HepG2 (cell line): ENCODE data around the gene SGF29. TPM values are rescaled to one million over a fixed set of nuclear protein-coding genes. Genes with fewer than 3 reads are reported as not detected.

Source experiments
- ATAC-seq: fragments of 200-7000 bp; cut with Tn5 transposase; 3 replicates; pipeline ENCODE4 v1.9.1; 2020; ENCODE audit warnings: mild to moderate bottlenecking, moderate library complexity
- BruUV-seq: library from RNA; stranded (reverse); fragments of 400-500 nt; replicated peaks from 2 replicates; lab custom pipeline; 2021; lab: Mats Ljungman, UMichigan
- CTCF ChIA-PET: fragments of 300-600 bp; formaldehyde crosslinking; extraction: SDS; loops from one replicate; lab custom pipeline; 2021; ENCODE audit warnings: low total read pairs, inconsistent platforms, low intra/inter-chr PET ratio; lab: Yijun Ruan, JAX
- POLR2A ChIA-PET: fragments of 350-600 bp; sonication (Branson Sonifier 250); formaldehyde crosslinking; loops from one replicate; lab custom pipeline; 2020; ENCODE audit warnings: antibody characterized with exemption, inconsistent platforms; lab: Yijun Ruan, JAX
- DNase-seq: peaks from one replicate; pipeline ENCODE4 v3.0.0-alpha.2; 2015; ENCODE audit warnings: low spot score
- FAIRE-seq: peaks from 3 replicates; lab custom pipeline; 2011; peaks lifted over from hg19 to GRCh38; lab: Jason Lieb, UNC
- H2AFZ ChIP-seq: one replicate; pipeline ENCODE4 v1.6.1; 2011; ENCODE audit warnings: low read length, inconsistent platforms
- H3K27ac ChIP-seq: fragments of 300-600 bp; 3 replicates; pipeline ENCODE4 v1.8.0; 2011; ENCODE audit warnings: mixed run types, mild to moderate bottlenecking, mixed read lengths, low read length, inconsistent platforms; ENCODE audit not compliant: insufficient read depth; ENCODE audit errors: extremely low read length
- H3K27me3 ChIP-seq, 2 experiments: fragments of 200-600 bp in 1 of 2; 2 replicates in 1 of 2; 3 replicates in 1 of 2; pipeline versions ENCODE4 v1.6.0 to v1.8.0; 2011; ENCODE audit warnings: low read length in 2 of 2, mild to moderate bottlenecking in 2 of 2, moderate library complexity in 2 of 2, inconsistent platforms in 1 of 2; ENCODE audit not compliant: insufficient read depth in 2 of 2, control insufficient read depth in 1 of 2
- H3K36me3 ChIP-seq, 2 experiments: fragments of 200-600 bp in 1 of 2; replicated peaks in 1 of 2; 2 replicates in 1 of 2; 3 replicates in 1 of 2; pipeline versions ENCODE4 v1.5.1 to v1.8.0; 2011; ENCODE audit warnings: low read length in 2 of 2, inconsistent platforms in 1 of 2; ENCODE audit not compliant: insufficient read depth in 2 of 2, control insufficient read depth in 1 of 2
- H3K4me1 ChIP-seq: 2 replicates; pipeline ENCODE4 v1.5.1; 2012; ENCODE audit warnings: low read length, inconsistent platforms; ENCODE audit not compliant: insufficient read depth
- H3K4me2 ChIP-seq: 2 replicates; pipeline ENCODE4 v1.6.0; 2011; ENCODE audit warnings: low read depth, low read length, inconsistent platforms
- H3K4me3 ChIP-seq, 3 experiments: fragments of 200-600 bp in 1 of 3; sonication (generic), shearing (Covaris generic) in 1 of 3; replicated peaks in 1 of 3; 2 replicates each; pipeline ENCODE4 v1.5.1; 2011 to 2016; ENCODE audit warnings: low read length in 3 of 3, inconsistent platforms in 2 of 3, low read depth in 2 of 3, mild to moderate bottlenecking in 2 of 3, control low read depth in 1 of 3, mixed read lengths in 1 of 3; ENCODE audit not compliant: insufficient read depth in 1 of 3
- H3K79me2 ChIP-seq: one replicate; pipeline ENCODE4 v1.6.1; 2011; ENCODE audit warnings: low read length, inconsistent platforms; ENCODE audit not compliant: insufficient read depth
- H3K9ac ChIP-seq: 2 replicates; pipeline ENCODE4 v1.6.0; 2011; ENCODE audit warnings: mild to moderate bottlenecking, low read depth, low read length, inconsistent platforms; ENCODE audit not compliant: insufficient read depth
- H3K9me3 ChIP-seq: 2 replicates; pipeline ENCODE4 v1.5.1; 2012; ENCODE audit warnings: mild to moderate bottlenecking, low read length
- H4K20me1 ChIP-seq: 2 replicates; pipeline ENCODE4 v1.6.0; 2011; ENCODE audit warnings: inconsistent platforms, mild to moderate bottlenecking, low read length, moderate library complexity; ENCODE audit not compliant: insufficient read depth
- ARNTL ChIP-seq: sonication (generic); formaldehyde crosslinking; IDR thresholded peaks from 2 replicates; pipeline ENCODE4 v1.4.0; 2020; ENCODE audit warnings: mild to moderate bottlenecking, missing genetic modification reagents
- BORCS8-MEF2B ChIP-seq: sonication (generic); formaldehyde crosslinking; IDR thresholded peaks from 2 replicates; pipeline ENCODE4 v1.8.0; 2022; ENCODE audit warnings: mild to moderate bottlenecking, missing genetic modification reagents
- CBX5 ChIP-seq: sonication (generic); formaldehyde crosslinking; IDR thresholded peaks from 2 replicates; pipeline ENCODE4 v1.4.0; 2020; ENCODE audit warnings: missing genetic modification reagents, borderline replicate concordance
- FOXC1 ChIP-seq: sonication (generic); formaldehyde crosslinking; IDR thresholded peaks from 2 replicates; pipeline ENCODE4 v1.8.0; 2022; ENCODE audit warnings: mild to moderate bottlenecking, missing genetic modification reagents, borderline replicate concordance
- IKZF4 ChIP-seq: sonication (generic); formaldehyde crosslinking; IDR thresholded peaks from 2 replicates; pipeline ENCODE4 v1.5.1; 2020; ENCODE audit warnings: borderline replicate concordance, mild to moderate bottlenecking, low read depth, missing genetic modification reagents; ENCODE audit errors: not compliant biosample characterization
- KDM2A ChIP-seq: sonication (generic); formaldehyde crosslinking; IDR thresholded peaks from 2 replicates; pipeline ENCODE4 v1.4.0; 2020; ENCODE audit warnings: low read depth, missing genetic modification reagents, borderline replicate concordance
- PHF5A ChIP-seq: IDR thresholded peaks from one replicate; pipeline ENCODE4 v1.6.1; 2018; ENCODE audit warnings: low read depth, missing genetic modification reagents; ENCODE audit not compliant: unreplicated experiment
- ZIK1 ChIP-seq: sonication (generic); formaldehyde crosslinking; IDR thresholded peaks from 2 replicates; pipeline ENCODE4 v1.5.0; 2020; ENCODE audit warnings: mild to moderate bottlenecking, low read depth, missing genetic modification reagents, borderline replicate concordance
- ZNF225 ChIP-seq: sonication (generic); formaldehyde crosslinking; IDR thresholded peaks from 2 replicates; pipeline ENCODE4 v1.4.0; 2020; ENCODE audit warnings: mild to moderate bottlenecking, missing genetic modification reagents
- ZNF468 ChIP-seq: sonication (generic); formaldehyde crosslinking; IDR thresholded peaks from 2 replicates; pipeline ENCODE4 v1.8.0; 2022; ENCODE audit warnings: mild to moderate bottlenecking, moderate library complexity, missing genetic modification reagents
- ZNF746 ChIP-seq: sonication (generic); formaldehyde crosslinking; IDR thresholded peaks from 2 replicates; pipeline ENCODE4 v1.8.0; 2022; ENCODE audit warnings: mild to moderate bottlenecking, missing genetic modification reagents
- ZNF747 ChIP-seq: sonication (generic); formaldehyde crosslinking; IDR thresholded peaks from 2 replicates; pipeline ENCODE4 v1.8.1; 2023; ENCODE audit warnings: missing genetic modification reagents, mild to moderate bottlenecking, borderline replicate concordance
- WGBS: methylation state at CpG from one replicate; pipeline ENCODE4 v1.1.6; 2017; ENCODE audit warnings: low lambda C conversion rate; 5-methylcytosine and 5-hydroxymethylcytosine counted together
- in situ Hi-C: cut with HindIII; loops from 2 replicates; pipeline ENCODE4 v1.10.0; 2017; ENCODE audit warnings: low pct_unique_long_range_greater_than_20kb; ENCODE audit not compliant: extremely low pct_ligation_motif_present
- intact Hi-C: fragments of 100-400 bp; cut with micrococcal nuclease; formaldehyde crosslinking; loops from one replicate; pipeline ENCODE4 v1.10.0; 2022; ENCODE audit not compliant: unreplicated experiment
- polyA plus RNA-seq, 8 experiments: library from polyadenylated mRNA; depleted of rRNA in 3 of 8; stranded (reverse) in 7 of 8; unstranded in 1 of 8; fragments of >200 nt; fragmentation: Illumina TruSeq in 4 of 8; extraction: Trizol in 4 of 8; gene quantifications; 2 replicates each; pipeline versions ENCODE4 v1.2.1 to v1.2.3, GENCODE V29; 2011 to 2016; ENCODE audit warnings: low read depth in 4 of 8, missing spikeins in 1 of 8, mixed read lengths in 1 of 8; ENCODE audit not compliant: insufficient read depth in 1 of 8
- total RNA-seq, 5 experiments: library from RNA; depleted of rRNA; stranded (reverse); fragments of >200 nt; fragmentation: Illumina TruSeq; extraction: Trizol; gene quantifications; 2 replicates each; pipeline ENCODE4 v1.2.3, GENCODE V29; 2016; ENCODE audit warnings: low read depth in 1 of 5
- TF ChIP-seq, protein P1 (sequence below): sonication (generic); formaldehyde crosslinking; IDR thresholded peaks from 2 replicates; pipeline ENCODE4 v1.9.0; 2021; ENCODE audit warnings: missing genetic modification reagents, borderline replicate concordance
- TF ChIP-seq, protein P2 (sequence below): sonication (generic); formaldehyde crosslinking; IDR thresholded peaks from 2 replicates; pipeline ENCODE4 v1.5.0; 2020; ENCODE audit warnings: mild to moderate bottlenecking, missing genetic modification reagents
- TF ChIP-seq, protein P3 (sequence below): sonication (generic); formaldehyde crosslinking; IDR thresholded peaks from 2 replicates; pipeline ENCODE4 v1.4.0; 2020; ENCODE audit warnings: mild to moderate bottlenecking, low read depth, missing genetic modification reagents

The SGF29 gene
- total and polyA plus RNA-seq, 2 of the 13 experiments (the other 11 are each of a cell fraction or from before 2014, with no cell fraction given), result 5.0 to 29.4 TPM

DNA sequence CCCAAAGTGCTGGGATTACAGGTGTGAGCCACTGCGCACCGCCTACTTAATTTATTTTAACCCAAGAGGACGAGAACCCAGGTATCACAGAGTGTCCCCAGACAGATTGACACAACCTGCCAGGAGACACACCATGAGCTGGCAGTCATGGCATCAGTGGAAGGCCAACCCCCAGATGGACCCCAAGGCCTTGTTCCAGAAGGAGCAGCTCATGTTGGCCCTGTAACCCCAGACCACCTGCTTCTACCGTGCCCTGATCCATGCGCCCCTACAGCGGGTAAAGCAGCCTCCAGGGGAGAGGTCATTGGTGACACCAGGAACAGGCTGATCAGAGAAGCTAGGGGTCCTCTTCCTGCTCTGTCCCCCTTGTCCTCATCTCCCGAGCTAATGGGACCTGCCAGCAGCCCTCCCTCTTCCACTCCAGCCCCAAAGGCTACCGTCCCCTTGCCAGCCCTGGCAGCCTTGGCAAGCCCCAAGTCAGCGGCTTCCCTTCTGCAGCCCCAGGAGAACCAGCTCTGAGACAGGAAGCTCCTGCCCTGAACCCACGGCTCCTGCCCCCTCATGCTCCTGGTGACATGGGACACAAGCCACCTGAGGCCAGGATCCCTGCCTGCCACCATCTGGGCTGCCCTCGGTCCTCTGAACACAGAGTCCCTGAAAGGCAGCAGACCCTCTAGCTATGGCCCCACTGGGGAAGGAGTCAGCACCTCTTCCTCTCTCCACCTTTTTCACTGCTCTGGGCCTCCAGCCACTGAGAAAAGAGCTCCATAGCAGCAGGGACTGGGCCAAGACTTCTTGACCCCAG is 49.9 kb downstream of the SGF29 start (continued):
- TF ChIP-seq, protein P1, sequence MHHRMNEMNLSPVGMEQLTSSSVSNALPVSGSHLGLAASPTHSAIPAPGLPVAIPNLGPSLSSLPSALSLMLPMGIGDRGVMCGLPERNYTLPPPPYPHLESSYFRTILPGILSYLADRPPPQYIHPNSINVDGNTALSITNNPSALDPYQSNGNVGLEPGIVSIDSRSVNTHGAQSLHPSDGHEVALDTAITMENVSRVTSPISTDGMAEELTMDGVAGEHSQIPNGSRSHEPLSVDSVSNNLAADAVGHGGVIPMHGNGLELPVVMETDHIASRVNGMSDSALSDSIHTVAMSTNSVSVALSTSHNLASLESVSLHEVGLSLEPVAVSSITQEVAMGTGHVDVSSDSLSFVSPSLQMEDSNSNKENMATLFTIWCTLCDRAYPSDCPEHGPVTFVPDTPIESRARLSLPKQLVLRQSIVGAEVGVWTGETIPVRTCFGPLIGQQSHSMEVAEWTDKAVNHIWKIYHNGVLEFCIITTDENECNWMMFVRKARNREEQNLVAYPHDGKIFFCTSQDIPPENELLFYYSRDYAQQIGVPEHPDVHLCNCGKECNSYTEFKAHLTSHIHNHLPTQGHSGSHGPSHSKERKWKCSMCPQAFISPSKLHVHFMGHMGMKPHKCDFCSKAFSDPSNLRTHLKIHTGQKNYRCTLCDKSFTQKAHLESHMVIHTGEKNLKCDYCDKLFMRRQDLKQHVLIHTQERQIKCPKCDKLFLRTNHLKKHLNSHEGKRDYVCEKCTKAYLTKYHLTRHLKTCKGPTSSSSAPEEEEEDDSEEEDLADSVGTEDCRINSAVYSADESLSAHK (CRISPR knock-in tag), result no peak
- TF ChIP-seq ZNF468 (no peak), ZNF225 (CRISPR knock-in tag) (0 out of 2 replicates have a peak, but pooled peaks have one; percentile 19), IKZF4 (CRISPR knock-in tag) (no peak), BORCS8-MEF2B (CRISPR knock-in tag) (peak; percentile 60), ZNF746 (CRISPR knock-in tag) (no peak)

DNA sequence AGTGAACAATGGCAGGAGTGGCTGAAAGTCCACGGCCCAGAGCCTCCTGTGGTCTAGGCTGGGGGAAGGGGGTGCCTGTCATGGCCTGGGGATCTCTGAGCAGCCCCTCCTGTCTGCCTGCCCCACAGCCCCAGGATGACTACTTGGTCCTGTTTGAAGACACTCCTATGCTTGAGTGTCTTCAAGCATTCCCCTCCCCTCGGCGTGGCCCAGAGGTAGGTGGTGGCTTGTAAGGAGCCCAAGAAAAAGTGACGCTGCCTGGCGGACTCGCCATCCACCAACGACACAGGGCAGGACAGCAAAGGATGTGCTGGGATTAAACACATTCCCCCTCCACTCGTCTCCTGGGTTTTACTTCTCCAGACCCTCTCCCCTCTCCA is 50.5 kb downstream of the SGF29 start:
- Histone ChIP-seq H3K9ac (no peak overlapping the region), H3K27ac (no peak overlapping the region), H2AFZ (no peak overlapping the region), H3K4me3 (no peak overlapping the region), H4K20me1 (no peaks in the 10 kb centered on the region), H3K4me1 (peaks cover 22% of the 10 kb centered on the region), H3K9me3 (no peaks in the 10 kb centered on the region), H3K4me2 (no peak overlapping the region), H3K36me3 (peaks cover 0 to 17% of the 10 kb centered on the region in 2 experiments; a peak in 4 of 5 replicates), H3K79me2 (peaks cover 6% of the 10 kb centered on the region), H3K27me3 (no peaks in the 10 kb centered on the region)
- CTCF ChIA-PET, result no interaction called here
- intact Hi-C loops (no loop called here), in situ Hi-C loops (no loop called here)
- no TSS peak for BruUV-seq
- no peak for DNase-seq
- POLR2A ChIA-PET, result interaction anchor here (0.7 kb wide), 1 partner anchor 10 kb away, joined by 3 read pairs; no protein-coding TSS in a partner anchor
- ATAC-seq, result no peak
- 83% methylated on average over 8 of the region's 8 CpGs for WGBS
- no peak for FAIRE-seq
- no peak for TF ChIP-seq ARNTL (CRISPR knock-in tag)
- TF ChIP-seq ZNF747 (CRISPR knock-in tag), result no peak
- TF ChIP-seq ZIK1 (CRISPR knock-in tag), result 0 out of 2 replicates have a peak, but pooled peaks have one; percentile 17
- TF ChIP-seq KDM2A (CRISPR knock-in tag), result 0 out of 2 replicates have a peak, but pooled peaks have one; percentile 15
- peak; percentile 13 for TF ChIP-seq PHF5A
- no peak for TF ChIP-seq FOXC1 (CRISPR knock-in tag)
- TF ChIP-seq, protein P2, sequence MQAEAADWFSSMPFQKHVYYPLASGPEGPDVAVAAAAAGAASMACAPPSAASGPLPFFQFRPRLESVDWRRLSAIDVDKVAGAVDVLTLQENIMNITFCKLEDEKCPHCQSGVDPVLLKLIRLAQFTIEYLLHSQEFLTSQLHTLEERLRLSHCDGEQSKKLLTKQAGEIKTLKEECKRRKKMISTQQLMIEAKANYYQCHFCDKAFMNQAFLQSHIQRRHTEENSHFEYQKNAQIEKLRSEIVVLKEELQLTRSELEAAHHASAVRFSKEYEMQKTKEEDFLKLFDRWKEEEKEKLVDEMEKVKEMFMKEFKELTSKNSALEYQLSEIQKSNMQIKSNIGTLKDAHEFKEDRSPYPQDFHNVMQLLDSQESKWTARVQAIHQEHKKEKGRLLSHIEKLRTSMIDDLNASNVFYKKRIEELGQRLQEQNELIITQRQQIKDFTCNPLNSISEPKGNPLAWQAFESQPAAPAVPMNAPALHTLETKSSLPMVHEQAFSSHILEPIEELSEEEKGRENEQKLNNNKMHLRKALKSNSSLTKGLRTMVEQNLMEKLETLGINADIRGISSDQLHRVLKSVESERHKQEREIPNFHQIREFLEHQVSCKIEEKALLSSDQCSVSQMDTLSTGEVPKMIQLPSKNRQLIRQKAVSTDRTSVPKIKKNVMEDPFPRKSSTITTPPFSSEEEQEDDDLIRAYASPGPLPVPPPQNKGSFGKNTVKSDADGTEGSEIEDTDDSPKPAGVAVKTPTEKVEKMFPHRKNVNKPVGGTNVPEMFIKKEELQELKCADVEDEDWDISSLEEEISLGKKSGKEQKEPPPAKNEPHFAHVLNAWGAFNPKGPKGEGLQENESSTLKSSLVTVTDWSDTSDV (CRISPR knock-in tag), result no peak
- TF ChIP-seq, protein P3, sequence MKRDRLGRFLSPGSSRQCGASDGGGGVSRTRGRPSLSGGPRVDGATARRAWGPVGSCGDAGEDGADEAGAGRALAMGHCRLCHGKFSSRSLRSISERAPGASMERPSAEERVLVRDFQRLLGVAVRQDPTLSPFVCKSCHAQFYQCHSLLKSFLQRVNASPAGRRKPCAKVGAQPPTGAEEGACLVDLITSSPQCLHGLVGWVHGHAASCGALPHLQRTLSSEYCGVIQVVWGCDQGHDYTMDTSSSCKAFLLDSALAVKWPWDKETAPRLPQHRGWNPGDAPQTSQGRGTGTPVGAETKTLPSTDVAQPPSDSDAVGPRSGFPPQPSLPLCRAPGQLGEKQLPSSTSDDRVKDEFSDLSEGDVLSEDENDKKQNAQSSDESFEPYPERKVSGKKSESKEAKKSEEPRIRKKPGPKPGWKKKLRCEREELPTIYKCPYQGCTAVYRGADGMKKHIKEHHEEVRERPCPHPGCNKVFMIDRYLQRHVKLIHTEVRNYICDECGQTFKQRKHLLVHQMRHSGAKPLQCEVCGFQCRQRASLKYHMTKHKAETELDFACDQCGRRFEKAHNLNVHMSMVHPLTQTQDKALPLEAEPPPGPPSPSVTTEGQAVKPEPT, result no peak
- 0 out of 2 replicates have a peak, but pooled peaks have one; percentile 1 for TF ChIP-seq CBX5
